ENCODE results near the gene GPC6.

DNA sequence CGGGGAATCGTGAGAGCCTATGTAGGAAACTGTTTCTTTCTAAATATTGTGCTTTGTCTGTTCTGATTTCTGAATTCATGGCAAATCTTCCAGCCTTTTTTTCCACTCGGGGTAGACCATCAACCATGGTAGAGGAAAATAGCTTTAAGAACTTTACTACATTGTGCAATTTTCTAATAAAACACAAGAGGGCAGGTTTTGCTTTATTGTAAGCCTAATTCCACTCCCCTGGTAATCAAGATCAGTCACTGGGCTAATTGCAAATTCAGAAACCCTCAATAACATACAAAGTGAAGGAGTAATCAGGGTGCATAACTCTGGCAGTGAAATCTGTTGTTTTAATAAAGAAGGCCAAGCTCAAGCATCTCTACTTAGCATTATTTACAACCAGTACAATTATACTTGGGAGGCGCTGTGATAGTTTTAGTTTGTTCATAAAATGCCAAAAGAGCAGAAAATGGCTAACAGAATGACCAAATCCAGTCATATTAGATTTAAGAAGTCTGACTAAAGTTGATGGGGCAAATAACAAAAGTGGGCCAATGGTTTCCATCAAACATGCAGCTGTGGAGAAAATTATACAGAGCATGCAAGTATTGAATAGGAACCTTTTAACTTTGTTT lies 1209.1 kb downstream of the GPC6 start:
- TF ChIP-seq, protein P1, sequence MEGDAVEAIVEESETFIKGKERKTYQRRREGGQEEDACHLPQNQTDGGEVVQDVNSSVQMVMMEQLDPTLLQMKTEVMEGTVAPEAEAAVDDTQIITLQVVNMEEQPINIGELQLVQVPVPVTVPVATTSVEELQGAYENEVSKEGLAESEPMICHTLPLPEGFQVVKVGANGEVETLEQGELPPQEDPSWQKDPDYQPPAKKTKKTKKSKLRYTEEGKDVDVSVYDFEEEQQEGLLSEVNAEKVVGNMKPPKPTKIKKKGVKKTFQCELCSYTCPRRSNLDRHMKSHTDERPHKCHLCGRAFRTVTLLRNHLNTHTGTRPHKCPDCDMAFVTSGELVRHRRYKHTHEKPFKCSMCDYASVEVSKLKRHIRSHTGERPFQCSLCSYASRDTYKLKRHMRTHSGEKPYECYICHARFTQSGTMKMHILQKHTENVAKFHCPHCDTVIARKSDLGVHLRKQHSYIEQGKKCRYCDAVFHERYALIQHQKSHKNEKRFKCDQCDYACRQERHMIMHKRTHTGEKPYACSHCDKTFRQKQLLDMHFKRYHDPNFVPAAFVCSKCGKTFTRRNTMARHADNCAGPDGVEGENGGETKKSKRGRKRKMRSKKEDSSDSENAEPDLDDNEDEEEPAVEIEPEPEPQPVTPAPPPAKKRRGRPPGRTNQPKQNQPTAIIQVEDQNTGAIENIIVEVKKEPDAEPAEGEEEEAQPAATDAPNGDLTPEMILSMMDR (IDR thresholded peaks at IDR 0.05) = peak; percentile 47 to 61 (median 57)
- TF ChIP-seq POLR2A (IDR thresholded peaks at IDR 0.05) = no peak

Measured in uterus (tissue), 2 donors.